Dermis microvascular lymphatic vessel endothelial cell (primary cell): Measurements from ENCODE around the gene TANK. TPM values are rescaled to one million over a fixed set of nuclear protein-coding genes. Genes with fewer than 3 reads are reported as not detected.
A peak's percentile ranks its signal among the peaks of the same experiment; 100 is the strongest.
"Not testable (repeated sequence)": the region's sequence is repeated elsewhere in the genome, so short reads cannot be mapped to it uniquely, and the experiment has no call there.

ENCODE experiments used
- DNase-seq, 2 donors: peaks; one replicate each; pipeline versions ENCODE4 v3.0.0 to v3.0.0-alpha.2; 2010; ENCODE audit warnings: low read depth in 2 of 2
- total RNA-seq: library from RNA; depleted of rRNA; stranded (reverse); fragments of >200 nt; gene quantifications from 2 replicates; pipeline ENCODE4 v1.2.1, GENCODE V29; 2014

TANK gene
- total RNA-seq, 1 donor from 2014 or later: 57.0 TPM

DNA sequence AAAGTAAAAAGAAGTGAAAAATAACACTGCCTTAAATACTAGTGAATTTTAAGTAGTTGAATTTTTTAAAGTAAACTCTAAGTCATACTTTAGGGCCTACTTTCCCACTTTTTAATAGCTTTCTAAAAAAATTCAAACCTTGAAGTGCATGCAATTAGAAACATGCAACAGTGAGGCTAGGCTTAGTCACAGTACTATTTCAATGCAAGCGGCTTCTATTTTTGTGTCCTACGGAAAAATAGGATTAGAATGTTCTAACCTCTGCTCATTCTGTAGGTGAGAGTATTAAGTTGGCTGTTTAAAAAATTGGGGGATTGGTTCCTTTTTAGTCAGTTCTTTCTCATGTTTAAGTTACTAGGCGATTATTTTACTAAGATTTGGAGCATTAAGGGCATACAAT, 108.9 kb downstream of the TANK start:
- no peak for DNase-seq

DNA sequence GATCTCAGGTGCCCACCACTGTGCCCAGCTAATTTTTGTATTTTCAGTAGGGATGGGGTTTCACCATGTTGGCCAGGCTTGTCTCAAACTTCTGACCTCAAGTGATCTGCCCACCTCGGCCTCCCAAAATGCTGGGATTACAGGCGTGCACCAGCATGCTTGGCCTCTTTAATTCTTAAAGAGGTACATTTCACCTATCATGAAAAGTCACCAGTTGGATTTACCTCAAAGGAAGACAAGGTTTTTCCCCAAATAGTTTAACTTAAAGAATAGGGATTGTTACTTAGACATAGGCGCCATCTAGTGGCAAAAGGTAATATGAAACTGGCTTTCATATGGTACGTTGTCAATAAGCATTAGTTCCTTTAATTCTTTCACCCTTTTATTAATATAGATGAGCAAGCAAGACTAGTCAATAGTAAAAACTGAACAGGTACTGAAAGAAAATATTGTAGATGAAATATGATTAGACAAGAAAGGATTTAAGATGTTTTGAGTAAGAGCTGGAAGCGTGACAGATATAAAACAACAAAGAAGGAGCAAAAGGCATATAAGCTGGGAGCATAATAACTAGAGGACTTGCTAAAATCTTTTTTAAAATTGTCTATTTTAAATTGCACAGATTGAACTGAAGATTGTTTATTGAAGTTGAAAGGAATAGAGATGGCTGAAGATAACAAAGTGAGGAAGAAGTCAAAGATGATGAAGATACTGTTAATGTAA, 113.0 kb downstream of the TANK start:
- peak; percentile 50 to 72 for DNase-seq

DNA sequence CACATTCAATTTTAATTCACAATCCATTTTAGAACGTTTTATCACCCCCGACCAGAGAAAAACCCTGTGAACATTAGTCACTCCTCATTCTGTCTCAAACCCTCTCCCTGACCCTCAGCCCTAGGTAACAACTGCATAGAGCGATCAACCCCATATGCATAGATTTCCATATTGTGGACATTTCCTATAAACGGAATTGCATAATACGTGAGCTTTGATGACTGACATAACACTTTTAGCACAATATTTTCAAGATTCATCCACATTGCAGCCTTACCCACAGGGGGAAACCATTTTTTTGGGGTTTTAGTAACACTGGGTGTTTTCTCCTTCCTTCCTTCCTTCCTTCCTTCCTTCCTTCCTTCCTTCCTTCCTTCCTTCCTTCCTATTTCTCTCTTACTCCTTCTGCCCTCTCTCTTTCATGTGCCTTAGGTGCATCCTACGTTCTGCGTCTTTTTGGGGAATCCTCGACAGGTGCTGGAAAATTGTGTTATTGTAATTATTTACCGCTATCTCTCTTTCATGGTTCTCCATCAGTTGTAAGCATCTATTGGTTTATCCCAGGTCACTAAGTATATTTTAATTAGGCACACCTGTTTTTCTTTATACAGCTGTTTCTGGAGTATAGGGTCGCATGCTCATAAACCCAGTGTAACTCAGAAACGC, 118.5 kb downstream of the TANK start:
- peak in 1 of 2 donors; percentile 12 for DNase-seq

DNA sequence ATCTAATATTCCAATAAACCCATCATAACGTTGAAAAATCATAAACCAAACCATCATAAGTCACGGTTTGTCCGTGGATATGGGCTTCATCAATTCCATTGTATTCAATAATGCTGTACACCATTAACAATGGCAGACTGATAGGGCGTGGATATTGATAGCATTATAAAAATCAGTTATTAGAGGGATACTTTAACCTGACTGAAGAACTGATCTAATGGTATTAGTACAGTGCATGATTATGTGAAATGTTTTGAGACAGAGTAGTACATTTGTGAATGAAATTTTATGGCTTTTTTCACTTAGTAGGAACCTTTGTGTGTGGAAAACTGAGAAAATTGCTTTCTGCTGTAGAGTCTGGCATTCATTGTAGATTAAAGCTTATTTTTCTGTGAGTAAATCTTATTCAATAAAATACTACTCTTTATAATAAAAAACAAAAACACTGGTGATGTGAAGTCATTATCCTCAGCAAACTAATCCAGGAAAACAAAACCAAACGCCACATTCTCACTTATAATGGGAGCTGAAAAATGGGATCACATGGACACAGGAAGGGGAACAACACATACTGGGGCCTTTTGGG, 119.1 kb downstream of the TANK start:
- not testable (repeated sequence) for DNase-seq

DNA sequence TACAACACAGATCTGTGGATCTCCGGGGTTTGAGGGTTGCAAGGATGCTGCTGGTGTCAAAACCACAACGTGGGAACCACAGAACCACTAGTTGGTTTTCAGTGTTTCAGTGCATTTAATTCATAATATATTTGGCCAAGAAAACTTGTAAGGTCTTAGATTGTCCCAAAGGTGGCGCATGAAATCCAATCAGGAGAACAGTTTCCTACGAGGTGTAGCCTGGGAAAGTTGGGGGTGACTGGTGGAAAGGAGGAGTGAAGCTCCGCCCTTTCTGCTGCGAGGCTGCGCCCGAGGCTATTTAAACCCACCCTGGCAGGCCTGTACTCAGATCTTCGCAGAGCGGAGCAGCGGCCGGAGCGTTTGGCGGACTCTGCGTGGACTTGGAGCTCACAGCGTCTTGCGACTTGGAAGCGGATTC, 120.7 kb downstream of the TANK start:
- peak in 1 of 2 donors; percentile 19 for DNase-seq

DNA sequence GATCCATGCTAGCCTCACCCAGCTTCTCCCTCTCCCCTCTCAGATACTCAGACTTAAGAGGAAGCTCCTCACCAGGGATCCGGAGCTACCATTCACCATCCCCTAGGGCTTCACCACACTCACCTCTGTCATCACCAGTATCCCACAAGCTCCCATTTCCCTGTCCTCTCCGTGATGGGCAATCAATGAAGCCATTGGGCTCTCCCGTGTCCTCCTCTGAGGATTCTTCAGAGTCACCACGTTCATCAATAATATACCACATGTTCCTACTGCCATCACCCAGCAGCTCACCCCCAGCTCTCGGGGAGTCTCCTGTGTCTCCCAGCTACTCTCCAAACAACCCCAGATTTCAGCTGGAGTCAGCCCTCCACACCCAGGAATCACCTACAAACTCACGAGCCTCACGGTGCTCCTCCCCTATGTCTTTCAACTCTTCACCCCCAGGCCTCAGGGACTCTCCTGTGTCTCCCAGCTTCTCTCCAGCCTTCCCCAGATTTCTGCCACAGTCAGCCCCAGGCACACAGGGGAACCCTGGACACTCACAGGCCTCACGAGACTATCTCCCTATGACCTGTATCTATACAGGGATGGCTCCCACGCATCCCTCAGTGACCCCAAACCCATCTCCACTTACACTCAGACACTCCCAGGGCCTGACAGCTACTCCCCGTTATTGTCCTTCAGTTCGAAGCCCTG, 121.5 kb downstream of the TANK start:
- not testable (repeated sequence) for DNase-seq

DNA sequence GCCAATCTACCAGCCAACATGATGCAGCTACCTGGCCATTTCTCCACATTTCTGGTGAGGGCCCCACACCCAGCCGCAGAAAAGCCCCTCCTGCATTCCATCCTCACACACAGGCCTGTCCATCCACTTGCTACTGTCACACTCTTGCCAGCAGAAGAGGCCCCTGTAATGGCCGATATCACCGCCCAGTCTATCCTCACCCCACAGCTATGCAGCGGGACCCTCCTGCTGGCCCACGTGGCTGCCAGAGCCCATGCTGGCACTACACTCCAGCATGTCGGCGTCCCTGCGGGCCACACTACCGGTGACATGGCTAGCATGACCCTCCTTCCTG, 122.0 kb downstream of the TANK start:
- not testable (repeated sequence) for DNase-seq

DNA sequence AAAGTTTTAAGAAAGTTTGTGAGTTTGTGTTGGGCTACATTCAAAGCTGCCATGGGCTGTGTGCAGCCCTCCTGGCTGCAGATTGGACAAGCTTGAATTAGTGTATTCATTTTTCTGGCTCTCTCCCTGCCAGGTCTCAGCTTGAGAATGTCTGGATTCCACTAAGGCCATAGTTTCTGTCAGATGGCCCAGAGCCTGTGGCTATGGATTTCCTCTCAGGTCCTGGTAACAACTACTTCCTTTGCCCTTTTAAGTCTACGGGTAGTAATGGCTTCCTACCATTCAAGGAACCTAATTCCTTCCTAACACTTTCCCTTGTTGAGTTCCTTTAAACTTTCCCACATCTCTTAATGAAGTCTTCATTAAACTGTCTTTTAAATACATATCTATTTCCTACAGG, 123.7 kb downstream of the TANK start:
- DNase-seq: no peak

Other genes starting within 250 kb of the TANK start
- gene PSMD14, start 148.0 kb downstream of the TANK start, total RNA-seq: 57.8 and 79.3 TPM in 2 replicates